Loucy (cell line): ENCODE data around the gene F12.

Experiments
- CTCF ChIP-seq: fragments of 200-600 bp; sonication (generic); conservative IDR thresholded peaks from 2 replicates; pipeline ENCODE4 v1.5.1; 2014; ENCODE audit warnings: mild to moderate bottlenecking, antibody characterized with exemption, low read length
- EZH2phosphoT487 ChIP-seq: fragments of 200-600 bp; IDR thresholded peaks from 2 replicates; pipeline ENCODE4 v1.6.1; 2018; ENCODE audit warnings: antibody characterized with exemption, mild to moderate bottlenecking, moderate library complexity, borderline replicate concordance

GRCh38 chr5:177447611-177448243 is 38.4 kb upstream of the F12 start:
- TF ChIP-seq CTCF (no peak), EZH2phosphoT487 (no peak)
